Testis (tissue), 2 donors: Measurements from ENCODE around the gene PDK1.

ENCODE experiments used
- POLR2A ChIP-seq: fragments of 450-650 bp; IDR thresholded peaks from one replicate; pipeline ENCODE4 v1.6.1; 2017; ENCODE audit warnings: antibody characterized with exemption, mild to moderate bottlenecking, moderate library complexity
- TF ChIP-seq, protein P1 (sequence below), 3 experiments: fragments of 450-650 bp in 2 of 3; fragments of 200-600 bp in 1 of 3; sonication (generic) in 1 of 3; IDR thresholded peaks; one replicate each; pipeline ENCODE4 v1.5.1; 2016 to 2019; ENCODE audit warnings: antibody characterized with exemption in 3 of 3, mild to moderate bottlenecking in 2 of 3, moderate library complexity in 1 of 3

DNA sequence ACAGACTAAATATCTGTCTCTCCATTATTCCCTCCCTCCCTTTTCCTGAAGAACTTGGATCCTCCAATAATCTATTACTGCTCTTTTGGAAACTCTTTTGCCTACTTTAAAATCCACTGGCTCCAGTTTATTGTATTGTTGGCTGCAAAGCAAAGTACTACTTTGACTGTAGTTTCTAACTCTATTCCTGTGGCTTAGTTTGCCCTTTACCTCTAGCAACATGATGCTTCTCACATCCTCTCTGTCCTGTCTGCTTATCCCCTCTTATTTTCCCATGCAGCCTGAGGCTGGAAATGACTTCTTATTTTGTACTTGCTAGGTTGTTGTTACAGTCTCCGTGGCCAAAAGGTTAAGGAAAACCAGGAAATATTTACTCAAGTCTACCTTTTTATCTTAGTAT lies 26.8 kb downstream of the PDK1 start:
- TF ChIP-seq, protein P1, sequence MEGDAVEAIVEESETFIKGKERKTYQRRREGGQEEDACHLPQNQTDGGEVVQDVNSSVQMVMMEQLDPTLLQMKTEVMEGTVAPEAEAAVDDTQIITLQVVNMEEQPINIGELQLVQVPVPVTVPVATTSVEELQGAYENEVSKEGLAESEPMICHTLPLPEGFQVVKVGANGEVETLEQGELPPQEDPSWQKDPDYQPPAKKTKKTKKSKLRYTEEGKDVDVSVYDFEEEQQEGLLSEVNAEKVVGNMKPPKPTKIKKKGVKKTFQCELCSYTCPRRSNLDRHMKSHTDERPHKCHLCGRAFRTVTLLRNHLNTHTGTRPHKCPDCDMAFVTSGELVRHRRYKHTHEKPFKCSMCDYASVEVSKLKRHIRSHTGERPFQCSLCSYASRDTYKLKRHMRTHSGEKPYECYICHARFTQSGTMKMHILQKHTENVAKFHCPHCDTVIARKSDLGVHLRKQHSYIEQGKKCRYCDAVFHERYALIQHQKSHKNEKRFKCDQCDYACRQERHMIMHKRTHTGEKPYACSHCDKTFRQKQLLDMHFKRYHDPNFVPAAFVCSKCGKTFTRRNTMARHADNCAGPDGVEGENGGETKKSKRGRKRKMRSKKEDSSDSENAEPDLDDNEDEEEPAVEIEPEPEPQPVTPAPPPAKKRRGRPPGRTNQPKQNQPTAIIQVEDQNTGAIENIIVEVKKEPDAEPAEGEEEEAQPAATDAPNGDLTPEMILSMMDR (IDR thresholded peaks at IDR 0.05): no peak
- no peak for TF ChIP-seq POLR2A
